ENCODE measurements around the gene GPRC5B. TPM values are rescaled to one million over a fixed set of nuclear protein-coding genes. Genes with fewer than 3 reads are reported as not detected.

The GPRC5B gene
- total RNA-seq, 3 donors from 2014 or later = 16.3 to 26.6 (median 20.3) TPM

- DNase-seq (ENCODE audit: low spot score in 2 of 2) = no peak
- intact Hi-C loops (cut with DNase I; ENCODE audit: low total_unique reads) = no loop called here
These were observed 38.7 kb upstream of the GPRC5B start for GRCh38 chr16:19923396-19923795.

GRCh38 chr16:19919142-19919541 is 34.5 kb upstream of the GPRC5B start:
- DNase-seq (ENCODE audit: low spot score in 2 of 2) = no peak
- H3K4me3 ChIP-seq = no peak overlapping the region
- TF ChIP-seq POLR2AphosphoS5 (IDR thresholded peaks at IDR 0.05) (no peak), POLR2A (IDR thresholded peaks at IDR 0.05) (no peak), CTCF (IDR thresholded peaks at IDR 0.05) (no peak)
- H3K27ac ChIP-seq = no peak overlapping the region
- H3K9me3 ChIP-seq = no peaks in the 10 kb centered on the region
- intact Hi-C loops (cut with DNase I; ENCODE audit: low total_unique reads) = no loop called here
- no peaks in the 10 kb centered on the region for H3K27me3 ChIP-seq
- H3K4me1 ChIP-seq = no peaks in the 10 kb centered on the region
- no peaks in the 10 kb centered on the region for H3K36me3 ChIP-seq

More at GRCh38 chr16:19923396-19923795, 38.7 kb upstream of the GPRC5B start:
- TF ChIP-seq POLR2A (IDR thresholded peaks at IDR 0.05) = no peak
- no peak for TF ChIP-seq CTCF (IDR thresholded peaks at IDR 0.05)
- no peak for TF ChIP-seq POLR2AphosphoS5 (IDR thresholded peaks at IDR 0.05)
- no peaks in the 10 kb centered on the region for H3K4me1 ChIP-seq
- peaks cover 0 to 5% of the 10 kb centered on the region in 2 donors for H3K9me3 ChIP-seq
- no peak overlapping the region for H3K4me3 ChIP-seq
- no peaks in the 10 kb centered on the region for H3K27me3 ChIP-seq
- H3K27ac ChIP-seq = no peak overlapping the region
- H3K36me3 ChIP-seq = no peaks in the 10 kb centered on the region

GRCh38 chr16:19916064-19916463 is 31.4 kb upstream of the GPRC5B start:
- no peak for DNase-seq (ENCODE audit: low spot score in 2 of 2)
- no peak overlapping the region for H3K27ac ChIP-seq
- TF ChIP-seq POLR2AphosphoS5 (IDR thresholded peaks at IDR 0.05) = no peak
- no peak for TF ChIP-seq POLR2A (IDR thresholded peaks at IDR 0.05)
- no peak for TF ChIP-seq CTCF (IDR thresholded peaks at IDR 0.05)
- H3K9me3 ChIP-seq = no peaks in the 10 kb centered on the region
- H3K4me3 ChIP-seq = no peak overlapping the region
- H3K27me3 ChIP-seq = no peaks in the 10 kb centered on the region
- intact Hi-C loops (cut with DNase I; ENCODE audit: low total_unique reads) = no loop called here
- H3K36me3 ChIP-seq = no peaks in the 10 kb centered on the region
- H3K4me1 ChIP-seq = no peaks in the 10 kb centered on the region

GRCh38 chr16:19914877-19915276 is 30.2 kb upstream of the GPRC5B start:
- TF ChIP-seq POLR2A (IDR thresholded peaks at IDR 0.05) (no peak), POLR2AphosphoS5 (IDR thresholded peaks at IDR 0.05) (no peak), CTCF (IDR thresholded peaks at IDR 0.05) (no peak)
- no peaks in the 10 kb centered on the region for H3K4me1 ChIP-seq
- DNase-seq (ENCODE audit: low spot score in 2 of 2) = no peak
- intact Hi-C loops (cut with DNase I; ENCODE audit: low total_unique reads) = no loop called here
- H3K4me3 ChIP-seq = no peak overlapping the region
- no peak overlapping the region for H3K27ac ChIP-seq
- H3K27me3 ChIP-seq = no peaks in the 10 kb centered on the region
- H3K9me3 ChIP-seq = no peaks in the 10 kb centered on the region
- no peaks in the 10 kb centered on the region for H3K36me3 ChIP-seq

GRCh38 chr16:19913340-19913645 is 28.6 kb upstream of the GPRC5B start:
- no peak for DNase-seq (ENCODE audit: low spot score in 2 of 2)
- H3K4me3 ChIP-seq = no peak overlapping the region
- no peaks in the 10 kb centered on the region for H3K9me3 ChIP-seq
- intact Hi-C loops (cut with DNase I; ENCODE audit: low total_unique reads) = no loop called here
- H3K27me3 ChIP-seq = no peaks in the 10 kb centered on the region
- no peaks in the 10 kb centered on the region for H3K36me3 ChIP-seq
- H3K4me1 ChIP-seq = no peaks in the 10 kb centered on the region
- no peak overlapping the region for H3K27ac ChIP-seq
- TF ChIP-seq POLR2A (IDR thresholded peaks at IDR 0.05) (no peak), CTCF (IDR thresholded peaks at IDR 0.05) (no peak), POLR2AphosphoS5 (IDR thresholded peaks at IDR 0.05) (no peak)
